A204.1 (cell line): ENCODE data around the gene PRMT7.

Experiments
- FAIRE-seq: peaks from 2 replicates; lab custom pipeline; 2012; peaks lifted over from hg19 to GRCh38; lab: Jason Lieb, UNC

PRMT7 gene

DNA sequence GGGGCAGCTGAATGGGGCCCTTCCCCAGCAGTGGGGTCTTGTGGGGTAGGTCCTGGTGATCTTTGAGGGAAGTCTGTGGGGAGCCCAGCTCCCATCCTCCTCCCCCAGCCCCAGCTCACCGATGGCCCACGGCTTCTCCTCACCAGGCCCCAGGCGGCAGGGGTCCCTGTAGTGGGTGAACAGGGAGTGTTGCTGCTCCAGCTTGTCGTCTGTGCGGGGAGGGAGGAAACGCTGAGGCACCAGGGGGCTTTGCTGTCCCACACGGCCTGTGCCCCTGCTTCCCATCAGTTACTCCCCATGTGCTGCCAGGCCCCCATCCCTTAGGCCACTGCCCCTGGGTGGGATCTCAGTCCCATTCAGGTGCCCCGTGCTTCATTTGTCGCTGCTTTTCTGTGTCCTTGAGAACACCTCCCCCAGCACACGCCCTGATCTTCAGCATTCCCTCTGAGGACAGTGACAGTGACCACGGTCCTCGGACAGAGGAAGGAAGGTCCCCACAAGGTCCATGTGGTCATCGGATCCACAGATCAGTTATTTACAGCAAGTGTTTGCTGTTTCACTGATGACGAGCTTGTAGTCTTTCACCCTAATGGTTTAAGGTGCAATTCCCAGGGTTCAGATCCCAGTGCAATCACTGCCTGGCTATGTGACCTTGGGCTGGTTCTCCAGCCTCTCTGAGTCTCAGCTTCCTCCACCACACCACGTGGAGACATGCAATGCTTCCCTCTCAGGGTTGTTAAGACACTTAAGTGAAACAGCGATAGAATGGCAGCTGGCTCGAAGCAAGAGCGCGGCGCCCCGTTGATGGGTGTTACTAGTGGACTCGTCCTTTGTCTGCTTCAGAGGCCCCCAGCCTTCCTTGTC, 53.1 kb downstream of the PRMT7 start:
- no peak for FAIRE-seq

DNA sequence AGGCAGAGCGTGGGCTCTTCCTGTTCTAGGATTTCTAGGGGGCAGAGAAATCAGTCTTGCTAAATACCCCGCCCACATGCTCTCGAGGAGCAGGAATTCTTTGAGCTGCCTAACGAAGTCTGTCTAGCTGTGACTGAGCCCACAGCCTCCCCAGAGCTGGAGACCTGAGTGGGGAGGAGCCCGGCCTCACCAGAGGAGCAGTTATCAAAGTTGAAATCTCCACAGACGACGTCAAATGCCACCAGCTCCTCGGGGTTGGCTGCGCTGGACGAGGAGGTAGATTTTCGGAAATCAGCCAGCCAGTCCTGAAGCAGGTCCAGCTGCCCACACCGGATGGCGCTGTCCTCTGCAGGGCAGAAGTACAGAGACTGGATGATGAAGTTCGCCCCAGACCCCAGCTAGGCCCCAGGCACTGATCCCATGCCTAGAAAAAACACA, 53.8 kb downstream of the PRMT7 start:
- FAIRE-seq, result no peak

DNA sequence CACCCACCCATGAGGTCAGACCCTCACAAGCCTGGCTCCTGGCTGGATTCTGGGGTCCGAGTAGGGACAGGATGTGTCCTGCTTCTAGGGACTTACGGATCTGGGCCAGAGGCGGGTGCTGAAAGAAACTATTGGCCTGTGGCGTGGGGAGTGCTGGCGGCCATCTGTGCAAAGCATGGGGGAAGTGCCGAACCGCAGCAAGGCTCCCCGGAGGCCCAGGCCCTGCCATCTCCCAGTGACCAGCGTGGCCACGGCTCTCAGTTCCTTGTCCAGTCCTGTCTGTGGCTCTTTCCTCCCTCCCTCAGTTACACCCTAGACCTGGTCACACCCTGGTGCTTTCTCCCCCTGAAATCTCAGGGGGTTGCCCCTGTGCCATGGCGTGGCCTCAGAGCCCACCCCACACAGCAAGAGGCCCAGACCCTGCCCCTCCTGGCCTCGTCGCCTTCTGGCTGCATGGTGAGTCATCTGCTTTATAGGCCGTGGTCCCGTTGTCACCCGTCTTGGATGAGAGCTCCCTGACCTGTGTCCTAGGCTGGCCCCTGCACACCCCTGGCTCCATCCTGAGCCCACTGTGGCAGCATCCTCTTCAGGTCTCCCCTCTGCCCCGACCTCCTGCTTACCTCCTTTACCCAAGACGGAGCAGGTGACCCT, 54.5 kb downstream of the PRMT7 start:
- no peak for FAIRE-seq

DNA sequence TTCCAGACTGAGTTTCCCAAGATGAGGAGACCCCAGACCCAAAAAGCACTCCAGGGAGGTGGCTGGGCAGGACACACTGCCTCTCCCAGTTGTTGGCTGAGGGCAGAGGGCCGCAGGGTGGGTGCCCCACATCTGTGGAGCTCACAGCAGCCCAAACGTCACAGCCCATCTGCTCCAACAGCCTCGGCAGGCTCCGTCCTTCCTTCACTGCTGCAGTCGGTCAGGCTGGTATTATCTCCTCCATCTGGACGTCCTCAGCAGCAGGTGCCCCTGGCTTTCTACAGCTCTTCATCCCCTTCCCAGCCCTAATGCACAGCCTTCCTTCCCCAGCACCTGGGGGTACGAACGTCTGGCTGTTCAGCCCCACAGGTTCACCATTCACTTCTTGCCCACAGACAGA, 55.2 kb downstream of the PRMT7 start:
- FAIRE-seq, result no peak

DNA sequence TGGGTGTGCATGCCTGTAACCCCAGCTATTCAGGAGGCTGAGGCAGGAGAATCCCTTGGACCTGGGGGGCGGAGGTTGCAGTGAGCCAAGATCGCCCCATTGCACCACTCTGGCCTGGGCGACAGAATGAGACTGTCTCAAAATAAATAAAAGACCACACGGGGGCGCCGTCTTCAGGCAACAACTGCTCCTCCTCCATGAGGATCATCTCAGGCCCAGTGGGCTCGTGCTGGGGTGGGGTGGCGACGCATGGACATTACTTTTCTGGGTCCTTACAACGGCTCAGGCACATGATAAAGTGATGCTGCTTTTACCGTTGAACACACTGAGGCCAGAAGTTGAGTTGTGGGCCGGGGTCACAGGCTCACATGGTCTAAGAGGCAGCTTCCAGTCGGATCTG, 56.2 kb downstream of the PRMT7 start:
- FAIRE-seq, result no peak

DNA sequence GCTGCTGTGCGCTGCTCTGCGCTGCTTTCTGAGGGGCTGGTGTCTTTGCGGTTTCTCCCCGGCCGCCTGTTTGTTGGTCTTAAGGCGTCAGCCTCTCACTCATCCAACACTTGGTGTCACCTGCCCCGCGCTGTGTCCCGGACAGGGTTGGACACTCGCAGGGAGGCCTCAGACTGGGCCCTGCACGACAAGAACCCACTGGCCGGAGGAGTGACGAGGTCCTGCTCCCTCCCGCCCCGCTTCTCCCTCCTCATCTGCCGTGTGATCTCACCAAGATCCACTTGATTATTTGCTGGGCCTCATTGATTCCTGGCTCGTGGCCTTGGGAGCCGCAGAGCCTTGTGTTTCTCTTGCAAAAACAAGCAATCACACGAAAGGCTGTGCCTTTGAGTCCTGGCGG, 56.6 kb downstream of the PRMT7 start:
- FAIRE-seq, result no peak

DNA sequence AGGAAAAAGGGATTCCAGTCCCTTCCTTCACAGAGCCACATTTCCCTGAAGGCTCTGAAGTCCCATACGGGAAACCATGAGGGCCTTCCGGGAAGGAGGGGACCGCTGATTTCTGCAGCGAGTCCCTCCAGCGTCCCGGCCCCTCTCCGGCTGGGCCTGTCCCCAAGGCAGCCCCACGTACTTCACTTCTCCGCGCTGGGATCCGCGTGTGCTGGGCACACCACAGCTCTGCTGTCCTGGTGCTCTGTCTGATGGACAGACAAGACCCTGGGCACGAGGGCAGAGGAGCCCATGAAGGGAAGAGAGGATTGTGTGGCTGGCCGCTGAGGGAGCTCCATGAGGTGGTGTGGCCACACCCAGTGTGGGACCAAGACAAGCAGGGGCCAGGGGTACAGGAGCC, 57.1 kb downstream of the PRMT7 start:
- FAIRE-seq, result no peak

DNA sequence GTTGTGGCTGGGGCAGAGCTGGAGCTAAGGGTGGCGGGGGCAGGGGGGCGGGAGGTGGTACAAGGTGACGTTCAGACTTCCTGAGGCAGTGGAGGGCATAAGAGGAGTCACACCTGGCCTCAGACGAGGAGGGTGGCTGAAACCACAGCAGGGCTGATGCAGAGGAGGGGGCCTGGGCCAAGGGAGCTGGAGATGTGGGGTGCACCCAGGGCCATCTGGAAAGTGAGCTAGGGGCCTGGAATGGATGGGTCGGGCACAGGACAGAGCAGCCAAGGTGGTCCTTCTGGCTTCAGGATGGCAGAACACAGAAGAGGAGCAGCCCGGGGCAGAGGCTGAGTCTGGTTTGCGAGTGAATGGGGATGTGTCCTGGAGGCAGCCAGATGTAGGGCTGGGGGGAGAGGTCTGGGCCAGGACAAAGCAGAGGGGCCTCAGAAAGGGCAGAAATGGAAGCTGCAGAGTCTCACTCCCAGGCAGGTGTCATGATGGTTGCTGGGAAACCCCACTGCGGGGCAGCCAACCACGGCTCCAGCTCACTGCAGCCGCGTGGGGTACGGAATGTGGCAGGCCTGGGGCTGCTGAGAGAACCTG, 57.6 kb downstream of the PRMT7 start:
- FAIRE-seq, result no peak

DNA sequence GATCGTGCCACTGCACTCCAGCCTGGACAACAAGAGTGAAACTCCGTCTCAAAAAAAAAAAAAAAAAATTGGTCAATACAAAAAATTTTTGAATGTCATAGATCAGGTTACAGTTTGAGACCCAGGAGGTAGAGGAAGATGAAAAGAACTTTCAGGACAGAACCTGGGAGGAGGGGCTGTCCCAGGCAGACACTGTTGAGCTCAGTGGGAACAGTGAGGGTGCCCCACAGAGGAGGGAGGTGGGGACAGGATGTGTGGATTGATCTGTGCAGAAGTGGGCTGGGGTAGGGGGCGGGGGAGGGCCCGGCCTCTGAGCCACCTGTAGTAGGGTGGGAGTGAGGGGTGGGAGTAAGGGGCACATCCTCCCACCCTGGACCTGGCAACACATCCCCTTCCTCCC, 58.3 kb downstream of the PRMT7 start:
- no peak for FAIRE-seq

DNA sequence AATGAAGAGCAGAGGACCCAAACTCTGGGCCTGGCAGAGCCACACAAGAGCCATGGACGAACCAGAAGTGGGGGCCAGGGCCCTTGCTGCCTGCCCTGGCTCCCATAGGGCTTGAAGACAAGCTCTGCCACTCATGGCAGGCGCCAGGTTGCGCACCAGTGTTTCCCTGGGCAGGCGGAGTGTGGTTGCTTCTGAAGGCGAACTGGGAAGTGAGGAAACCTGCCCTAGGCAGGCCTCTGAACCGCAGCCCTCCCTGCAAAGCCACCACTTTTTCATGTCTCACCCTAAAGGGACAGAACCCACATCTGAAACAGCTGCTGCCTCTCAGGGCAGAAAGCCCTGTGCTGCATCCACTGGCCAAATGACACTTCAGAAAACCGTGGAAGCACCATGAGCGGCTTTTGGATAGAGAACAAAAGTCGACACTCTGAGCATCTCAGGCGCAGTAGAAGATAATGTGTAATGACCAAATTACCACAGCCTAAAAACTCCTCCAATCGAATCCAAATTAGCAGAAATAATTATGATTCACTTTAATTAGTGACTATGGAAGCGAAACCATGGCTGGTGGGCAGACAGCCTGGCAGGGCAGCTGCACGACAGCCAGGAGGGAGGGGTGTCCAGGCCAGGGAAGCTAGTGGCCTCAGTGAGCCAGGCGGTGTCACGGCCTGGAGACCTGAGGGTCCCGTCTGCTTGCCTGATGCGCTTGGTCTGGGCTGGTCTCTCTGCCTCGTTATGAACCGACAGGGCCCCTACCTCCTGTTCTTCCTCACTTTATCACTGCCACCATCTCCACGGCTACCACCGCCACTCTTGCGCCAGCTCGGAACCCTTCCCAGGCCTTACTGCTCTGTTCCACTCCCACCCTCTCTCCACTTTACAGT, 59.1 kb downstream of the PRMT7 start:
- FAIRE-seq, result no peak

DNA sequence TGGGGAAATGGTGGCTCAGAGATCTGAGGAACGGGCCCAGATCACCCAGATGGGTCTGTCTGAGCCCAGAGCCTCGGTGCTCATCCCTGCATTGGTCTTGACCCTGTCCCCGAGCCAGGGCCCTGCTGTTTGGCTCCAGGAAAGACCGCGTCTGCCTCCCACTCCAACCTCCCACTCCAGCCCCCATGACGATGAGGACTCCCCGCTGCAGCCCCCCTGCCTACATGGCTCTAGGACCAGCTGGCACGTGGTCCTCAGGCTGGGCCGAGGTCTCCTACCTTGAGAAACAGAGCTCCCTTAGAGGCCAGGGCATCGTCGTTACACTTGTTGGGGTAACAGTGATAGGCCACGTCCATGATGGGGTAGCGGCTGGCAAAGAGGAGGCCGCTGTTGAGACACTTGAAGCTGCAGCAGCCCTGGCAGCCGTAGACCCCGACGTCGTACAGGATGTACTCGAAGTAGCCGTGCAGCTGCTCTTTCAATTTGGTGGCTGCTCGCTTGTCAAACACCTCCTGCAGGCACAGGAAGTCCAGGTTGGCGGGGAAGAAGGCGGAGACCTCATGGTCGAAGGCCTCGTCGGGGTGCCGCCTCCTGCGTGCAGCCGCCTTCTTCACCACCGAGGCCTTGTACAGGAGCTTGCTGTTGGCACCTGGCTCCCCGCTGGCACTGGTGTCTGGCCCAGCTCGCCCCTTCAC, 59.9 kb downstream of the PRMT7 start:
- FAIRE-seq, result no peak

DNA sequence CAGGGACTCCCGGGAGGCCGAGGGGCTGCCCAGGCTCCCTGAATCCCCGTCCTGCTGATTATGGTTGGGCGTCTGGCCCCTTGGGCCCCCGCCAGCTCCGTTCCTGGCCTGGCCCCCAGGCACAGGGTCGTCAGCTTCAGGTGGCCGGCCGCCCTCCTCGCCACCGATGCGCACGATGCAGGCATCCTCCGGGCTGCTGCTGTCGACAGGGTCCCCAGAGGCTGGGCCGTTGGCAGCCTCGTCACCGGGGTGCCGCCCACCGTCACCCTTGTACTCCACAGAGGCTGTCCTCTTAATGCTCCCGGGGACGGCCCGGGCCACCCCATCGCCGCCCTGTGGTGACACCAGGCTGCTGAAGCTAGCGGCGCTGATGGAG, 60.4 kb downstream of the PRMT7 start:
- FAIRE-seq, result no peak

DNA sequence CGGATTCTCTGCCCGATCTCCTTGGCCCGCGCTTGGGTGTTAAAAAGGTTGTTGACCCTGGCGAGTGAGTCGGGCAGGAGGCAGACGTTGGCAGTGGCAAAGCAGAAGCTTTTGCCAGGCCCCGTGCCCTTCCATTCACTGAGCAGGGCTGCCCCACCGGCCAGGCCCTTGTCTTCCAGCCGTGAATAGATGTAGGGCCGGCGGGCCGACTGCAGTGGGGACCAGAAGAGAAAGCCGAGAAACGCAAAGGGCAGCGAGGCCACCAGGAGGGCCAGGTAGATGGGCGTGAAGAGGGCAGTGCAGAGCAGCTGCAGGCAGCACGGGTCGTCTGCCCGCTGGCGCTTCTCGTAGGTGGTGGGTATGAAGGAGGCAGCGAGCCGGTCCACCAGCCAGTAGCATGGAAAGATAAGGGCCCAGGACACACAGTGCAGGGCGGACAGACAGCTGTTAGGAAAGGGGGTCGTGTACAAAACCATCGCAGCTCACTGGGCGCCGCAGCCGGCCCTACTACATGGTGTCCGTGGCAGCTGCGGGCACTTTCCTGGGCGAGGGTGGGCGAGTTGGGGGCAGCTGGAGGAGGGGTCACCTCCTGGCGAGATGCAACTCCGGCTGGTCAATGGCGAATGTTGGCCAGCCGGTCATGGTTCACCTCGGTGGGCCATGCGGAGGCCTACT, 61.0 kb downstream of the PRMT7 start:
- no peak for FAIRE-seq

DNA sequence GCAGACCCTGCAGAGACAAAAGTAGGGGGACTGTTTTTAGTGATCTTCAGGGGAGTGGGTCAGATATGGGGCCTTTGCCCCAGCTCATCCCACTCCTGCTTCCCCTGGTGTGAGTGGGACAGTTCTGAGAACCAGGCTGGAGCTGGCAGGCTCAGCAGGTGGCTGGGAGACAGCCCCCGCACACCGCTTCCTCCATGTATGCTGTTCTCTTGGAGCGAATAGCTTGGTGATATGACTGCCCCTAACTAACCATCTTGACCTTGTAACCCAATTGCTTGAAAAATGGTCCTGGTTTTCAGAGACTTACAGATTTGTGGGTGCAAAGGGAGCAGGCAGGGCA, 61.5 kb downstream of the PRMT7 start:
- FAIRE-seq, result no peak

DNA sequence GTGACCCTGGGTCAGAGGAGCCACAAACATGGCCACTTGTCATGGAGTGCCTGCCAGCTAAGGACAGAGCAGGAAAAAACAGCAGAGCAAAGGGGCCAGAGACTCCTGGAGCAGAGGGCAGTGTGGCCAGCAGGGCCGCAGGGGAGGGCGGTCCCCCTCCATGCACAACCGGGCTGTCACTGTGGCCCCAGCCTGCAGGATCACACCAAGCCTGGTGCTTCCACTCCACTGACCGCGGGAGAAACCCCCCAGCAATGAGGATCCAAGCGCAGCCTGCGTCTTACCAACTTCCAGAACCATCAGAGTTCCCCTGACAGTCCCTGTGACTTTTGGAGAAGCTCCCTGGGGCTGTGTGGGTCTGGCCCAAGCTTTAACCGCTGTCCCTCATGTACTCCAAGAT, 62.0 kb downstream of the PRMT7 start:
- FAIRE-seq, result no peak

DNA sequence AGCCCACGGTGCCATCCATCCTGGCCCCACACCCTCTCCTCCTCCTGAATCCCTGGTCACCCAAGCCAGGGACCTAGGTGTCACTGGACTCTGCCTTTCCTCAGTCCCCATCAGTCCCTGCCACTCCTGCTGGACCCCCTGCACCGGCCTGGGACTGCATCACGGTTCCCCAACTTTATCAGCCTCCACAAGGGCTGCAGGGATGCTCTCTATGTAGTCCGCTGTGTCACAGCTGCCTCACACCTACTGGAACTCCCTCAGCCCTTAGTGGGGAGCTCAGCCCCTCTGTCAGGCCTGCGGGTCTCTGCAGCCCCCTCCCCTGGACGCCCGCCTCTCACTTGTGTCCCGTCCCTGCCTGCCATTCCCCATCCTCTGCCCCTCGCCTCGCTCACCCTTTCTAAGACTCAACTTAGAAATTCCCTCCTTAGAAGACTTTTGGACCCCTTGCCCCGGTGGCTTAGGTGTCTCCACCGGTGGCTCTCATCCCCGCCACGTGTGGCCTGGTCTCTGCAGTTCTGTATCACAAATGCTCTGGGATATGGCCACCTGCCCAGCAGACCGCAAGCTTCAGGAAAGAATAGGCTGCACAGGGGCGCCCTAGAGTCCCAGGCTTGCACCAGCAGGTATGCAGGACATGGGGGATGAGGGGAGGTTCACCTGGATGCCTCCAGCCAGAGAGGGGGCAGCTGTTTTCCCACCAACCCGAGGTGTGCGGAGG, 62.9 kb downstream of the PRMT7 start:
- no peak for FAIRE-seq

DNA sequence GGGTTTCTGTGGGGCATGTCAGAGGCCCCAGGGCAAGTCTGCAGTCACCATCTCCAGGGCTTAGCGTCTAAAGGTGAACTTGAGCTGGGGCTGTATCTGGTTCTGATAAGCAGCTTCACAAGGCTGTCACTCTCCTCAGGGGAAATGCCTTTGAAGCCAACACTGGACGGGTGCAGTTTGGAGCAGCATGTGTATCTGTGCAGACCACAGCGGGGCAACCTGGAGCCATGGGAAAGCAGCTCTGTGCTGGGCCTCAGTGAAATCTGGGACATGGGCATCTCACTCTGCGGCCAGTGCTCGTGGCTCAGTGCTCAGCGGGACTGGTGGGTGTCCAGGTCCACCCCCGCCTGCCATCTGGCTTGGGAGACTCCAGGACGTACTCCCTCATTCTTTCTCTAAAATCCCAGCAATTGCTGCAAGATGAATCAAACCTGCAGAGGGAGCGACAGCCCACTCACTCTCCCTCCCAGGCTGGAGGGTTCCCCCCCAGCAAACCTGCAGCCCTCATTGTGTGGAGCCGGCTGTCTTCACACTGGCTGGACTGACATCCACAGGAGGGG, 63.5 kb downstream of the PRMT7 start:
- FAIRE-seq, result no peak

DNA sequence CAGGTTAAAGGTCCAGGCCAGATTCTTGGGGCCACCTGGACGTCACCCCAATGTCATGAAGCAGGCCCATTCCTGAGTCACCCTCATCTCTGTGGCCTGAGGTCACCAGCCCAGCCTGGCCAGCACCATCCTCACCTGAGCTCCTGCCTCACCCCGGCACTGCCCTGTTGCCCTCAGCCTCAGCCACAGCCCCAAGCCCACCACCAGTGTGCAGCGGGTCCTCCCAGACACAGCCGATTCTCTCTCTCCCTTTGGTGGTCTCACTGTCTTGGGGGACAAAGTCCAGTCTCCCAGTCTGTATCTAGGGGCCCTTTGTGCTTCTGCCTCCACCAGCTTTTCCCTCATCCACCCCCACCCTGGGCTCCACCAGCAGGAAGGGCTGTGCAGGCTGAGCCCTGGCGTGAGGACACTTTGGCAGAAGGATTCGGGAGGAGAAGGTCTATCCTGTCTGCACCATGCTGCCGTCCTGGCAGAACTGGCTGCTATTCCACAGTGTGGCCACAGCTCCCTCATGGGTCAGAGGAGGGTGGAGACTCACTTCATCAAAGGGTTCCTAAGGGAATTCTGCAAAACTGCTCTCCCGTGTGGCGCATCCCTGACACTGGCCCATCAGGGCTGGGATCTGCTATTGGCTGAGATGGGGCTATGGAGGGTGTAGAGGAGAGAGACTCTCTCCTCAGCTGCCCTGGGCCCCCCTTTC, 64.3 kb downstream of the PRMT7 start:
- FAIRE-seq, result no peak

DNA sequence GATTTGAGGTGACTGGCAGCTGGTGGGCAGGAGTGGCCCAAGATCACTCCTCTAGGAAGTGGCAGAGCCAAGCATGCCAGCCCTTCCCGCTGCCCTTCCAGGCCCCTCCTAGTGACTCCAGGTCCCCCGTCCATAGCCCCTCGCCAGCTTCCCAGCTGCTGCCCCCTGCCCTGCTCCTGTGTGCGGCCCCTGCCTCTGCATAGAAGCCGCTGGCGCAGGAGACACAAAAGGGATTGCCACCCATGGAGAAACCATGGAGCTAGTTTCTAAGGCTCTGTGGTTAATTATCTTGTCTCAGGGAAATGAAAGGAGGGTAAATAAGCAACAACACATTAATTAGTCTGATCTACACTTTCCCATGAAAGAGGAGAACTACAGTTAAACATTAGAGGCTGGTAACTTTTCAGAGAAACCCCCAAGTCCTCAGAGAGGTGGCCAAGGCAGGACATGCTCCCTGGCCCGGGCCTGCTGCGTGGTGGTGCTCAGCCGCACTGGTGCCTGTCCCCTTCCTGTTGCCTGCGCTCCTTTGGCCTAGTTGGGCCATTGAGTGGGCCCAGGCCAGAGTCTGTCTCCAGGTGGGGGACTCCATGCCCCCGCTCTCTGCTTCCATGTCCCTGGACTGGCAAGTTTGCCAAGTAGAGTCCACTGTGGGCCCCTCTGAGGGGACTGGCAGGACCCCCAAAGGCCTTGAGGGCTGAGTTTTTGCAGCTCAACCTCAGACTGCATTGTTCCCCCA, 65.2 kb downstream of the PRMT7 start:
- no peak for FAIRE-seq
